ENCODE results near the gene FIP1L1. TPM values are rescaled to one million over a fixed set of nuclear protein-coding genes. Genes with fewer than 3 reads are reported as not detected.
A peak's percentile ranks its signal among the peaks of the same experiment; 100 is the strongest.
"Not testable (repeated sequence)": the region's sequence is repeated elsewhere in the genome, so short reads cannot be mapped to it uniquely, and the experiment has no call there.

The FIP1L1 gene
- total RNA-seq: 10 to 100 TPM; 79.5 to 80.6 TPM

- peaks cover 37% of the 10 kb centered on the region for H3K4me1 Mint-ChIP-seq
These were observed at the start of gene FIP1L1 for GRCh38 chr4:53377319-53378170. FIP1L1 (plus strand) TSS chr4:53377641; CDS start chr4:53377839, 198 bp downstream.

GRCh38 chr4:53334916-53335315, 42.5 kb upstream of the FIP1L1 start:
- H3K4me1 Mint-ChIP-seq; H3K27me3 Mint-ChIP-seq; DNase-seq; CTCF ChIA-PET; H3K4me3 Mint-ChIP-seq; H3K27ac Mint-ChIP-seq; ATAC-seq; H3K9me3 Mint-ChIP-seq (ENCODE audit: low read depth): not testable (repeated sequence)
- H3K36me3 Mint-ChIP-seq: peaks cover 16% of the 10 kb centered on the region

More at GRCh38 chr4:53377319-53378170, at the start of gene FIP1L1:
- Mint-ChIP-seq H3K9me3 (ENCODE audit: low read depth) (no peaks in the 10 kb centered on the region), H3K36me3 (peaks cover 12% of the 10 kb centered on the region), H3K27ac (peak within 1 kb of the TSS; percentile 98), H3K4me3 (peak within 1 kb of the TSS; percentile 86), H3K27me3 (peaks cover 9% of the 10 kb centered on the region)
- CTCF ChIA-PET: interaction anchor here (1.3 to 1.5 kb wide), 2 partner anchors 10 to 12 kb away, joined by 3 read pairs; no protein-coding TSS in a partner anchor
- peak; percentile 97 for ATAC-seq
- DNase-seq: peak; percentile 96

GRCh38 chr4:53340145-53340544, 37.3 kb upstream of the FIP1L1 start:
- H3K9me3 Mint-ChIP-seq (ENCODE audit: low read depth); CTCF ChIA-PET; H3K27me3 Mint-ChIP-seq; ATAC-seq; H3K27ac Mint-ChIP-seq; H3K4me1 Mint-ChIP-seq; H3K4me3 Mint-ChIP-seq; DNase-seq: not testable (repeated sequence)
- peaks cover 39% of the 10 kb centered on the region for H3K36me3 Mint-ChIP-seq

GRCh38 chr4:53346392-53346791, 31.0 kb upstream of the FIP1L1 start:
- H3K4me3 Mint-ChIP-seq; ATAC-seq; H3K27ac Mint-ChIP-seq; CTCF ChIA-PET; DNase-seq; H3K4me1 Mint-ChIP-seq; H3K9me3 Mint-ChIP-seq (ENCODE audit: low read depth); H3K27me3 Mint-ChIP-seq: not testable (repeated sequence)
- peaks cover 61% of the 10 kb centered on the region for H3K36me3 Mint-ChIP-seq

GRCh38 chr4:53346920-53347852, 30.3 kb upstream of the FIP1L1 start:
- Mint-ChIP-seq H3K36me3 (peaks cover 59% of the 10 kb centered on the region), H3K4me3 (no peak overlapping the region), H3K27me3 (no peaks in the 10 kb centered on the region), H3K4me1 (no peaks in the 10 kb centered on the region), H3K27ac (no peak overlapping the region), H3K9me3 (ENCODE audit: low read depth) (no peaks in the 10 kb centered on the region)
- CTCF ChIA-PET: no interaction called here
- no peak for DNase-seq
- no peak for ATAC-seq

- H3K9me3 Mint-ChIP-seq (ENCODE audit: low read depth): no peaks in the 10 kb centered on the region
- H3K4me1 Mint-ChIP-seq: no peaks in the 10 kb centered on the region
- ATAC-seq (no peak), DNase-seq (no peak)
- CTCF ChIA-PET: no interaction called here
- no peaks in the 10 kb centered on the region for H3K27me3 Mint-ChIP-seq
- H3K36me3 Mint-ChIP-seq: peaks cover 63% of the 10 kb centered on the region
- H3K27ac Mint-ChIP-seq: no peak overlapping the region
- no peak overlapping the region for H3K4me3 Mint-ChIP-seq
These were observed 29.4 kb upstream of the FIP1L1 start for GRCh38 chr4:53348046-53348445.

- Mint-ChIP-seq H3K27ac (no peak overlapping the region), H3K4me1 (no peaks in the 10 kb centered on the region), H3K9me3 (ENCODE audit: low read depth) (no peaks in the 10 kb centered on the region), H3K27me3 (no peaks in the 10 kb centered on the region), H3K36me3 (peaks cover 67% of the 10 kb centered on the region), H3K4me3 (no peak overlapping the region)
- ATAC-seq: no peak
- DNase-seq: no peak
- CTCF ChIA-PET: no interaction called here
These were observed 28.4 kb upstream of the FIP1L1 start for GRCh38 chr4:53349091-53349491.

- peaks cover 3% of the 10 kb centered on the region for H3K9me3 Mint-ChIP-seq (ENCODE audit: low read depth)
- H3K27me3 Mint-ChIP-seq: no peaks in the 10 kb centered on the region
- peaks cover 51% of the 10 kb centered on the region for H3K36me3 Mint-ChIP-seq
- H3K4me3 Mint-ChIP-seq: no peak overlapping the region
- H3K4me1 Mint-ChIP-seq: peaks cover 5% of the 10 kb centered on the region
- DNase-seq (no peak), ATAC-seq (no peak)
- CTCF ChIA-PET: interaction anchor here (1.5 kb wide), 1 partner anchor 11 kb away, joined by 3 read pairs; no protein-coding TSS in a partner anchor
- H3K27ac Mint-ChIP-seq: no peak overlapping the region
These were observed 23.3 kb upstream of the FIP1L1 start for GRCh38 chr4:53354012-53354722.

- peaks cover 3% of the 10 kb centered on the region for H3K9me3 Mint-ChIP-seq (ENCODE audit: low read depth)
- CTCF ChIA-PET: interaction anchor here (1.5 kb wide), 1 partner anchor 9 kb away, joined by 3 read pairs; no protein-coding TSS in a partner anchor
- H3K27ac Mint-ChIP-seq: no peak overlapping the region
- ATAC-seq (no peak), DNase-seq (no peak)
- peaks cover 14% of the 10 kb centered on the region for H3K4me1 Mint-ChIP-seq
- H3K27me3 Mint-ChIP-seq: no peaks in the 10 kb centered on the region
- no peak overlapping the region for H3K4me3 Mint-ChIP-seq
- peaks cover 40% of the 10 kb centered on the region for H3K36me3 Mint-ChIP-seq
These were observed 21.4 kb upstream of the FIP1L1 start for GRCh38 chr4:53355930-53356521.

GRCh38 chr4:53361451-53361850, 16.0 kb upstream of the FIP1L1 start:
- H3K9me3 Mint-ChIP-seq (ENCODE audit: low read depth): no peaks in the 10 kb centered on the region
- ATAC-seq: no peak
- H3K4me1 Mint-ChIP-seq: peaks cover 43% of the 10 kb centered on the region
- H3K27me3 Mint-ChIP-seq: no peaks in the 10 kb centered on the region
- H3K36me3 Mint-ChIP-seq: peaks cover 18% of the 10 kb centered on the region
- CTCF ChIA-PET: no interaction called here
- H3K27ac Mint-ChIP-seq: no peak overlapping the region
- no peak for DNase-seq
- H3K4me3 Mint-ChIP-seq: no peak overlapping the region

- CTCF ChIA-PET: no interaction called here
- H3K4me3 Mint-ChIP-seq: no peak overlapping the region
These were observed 15.3 kb upstream of the FIP1L1 start for GRCh38 chr4:53362093-53362492.

GRCh38 chr4:53364624-53365023, 12.8 kb upstream of the FIP1L1 start:
- Mint-ChIP-seq H3K4me3 (peak overlapping the region; percentile 90), H3K27ac (no peak overlapping the region), H3K4me1 (peaks cover 45% of the 10 kb centered on the region), H3K9me3 (ENCODE audit: low read depth) (no peaks in the 10 kb centered on the region), H3K27me3 (peaks cover 6% of the 10 kb centered on the region), H3K36me3 (peaks cover 14% of the 10 kb centered on the region)
- CTCF ChIA-PET: interaction anchor here (0.9 kb wide), 1 partner anchor 14 kb away, joined by 3 read pairs; no protein-coding TSS in a partner anchor
- ATAC-seq (no peak), DNase-seq (no peak)

More at GRCh38 chr4:53362093-53362492, 15.3 kb upstream of the FIP1L1 start:
- no peaks in the 10 kb centered on the region for H3K9me3 Mint-ChIP-seq (ENCODE audit: low read depth)
- no peak for DNase-seq
- ATAC-seq: no peak
- peaks cover 18% of the 10 kb centered on the region for H3K36me3 Mint-ChIP-seq
- no peaks in the 10 kb centered on the region for H3K27me3 Mint-ChIP-seq
- H3K27ac Mint-ChIP-seq: no peak overlapping the region
- H3K4me1 Mint-ChIP-seq: peaks cover 48% of the 10 kb centered on the region
